ENCODE measurements around the gene TEX13D. TPM values are rescaled to one million over a fixed set of nuclear protein-coding genes. Genes with fewer than 3 reads are reported as not detected.

TEX13D gene
- total and polyA plus RNA-seq, 5 donors = not detected

Other genes with a start within 250 kb of the TEX13D start
- gene SH2D1A, start 13.9 kb downstream of the TEX13D start, total RNA-seq = under 1 TPM; 0.11 to 0.33 (median 0.20) TPM
- 0.16 TPM for gene SH2D1A, start 13.9 kb downstream of the TEX13D start, polyA plus RNA-seq